ENCODE data around the gene IMPDH2.

DNA sequence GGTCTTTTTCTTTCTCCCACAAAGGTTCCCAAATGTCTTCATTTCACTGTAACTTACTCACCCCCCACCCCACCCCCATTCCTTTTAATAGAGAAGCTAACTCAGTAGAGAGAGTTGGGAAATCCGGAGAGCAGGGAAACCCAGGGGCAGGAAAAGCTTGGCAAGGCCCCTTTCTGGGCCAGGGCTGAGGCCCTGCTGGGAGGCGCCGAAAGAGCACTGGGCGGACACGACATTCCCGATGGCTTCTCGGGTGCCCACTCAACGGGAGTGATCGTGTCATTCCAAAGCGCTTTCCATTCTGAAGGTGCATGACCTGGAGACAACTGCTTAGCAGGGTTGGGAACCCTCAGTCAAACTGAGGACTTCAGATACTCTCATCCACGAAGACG, 9.3 kb downstream of the IMPDH2 start:
- TF ChIP-seq CTCF (IDR thresholded peaks at IDR 0.05; ENCODE audit: low read depth, low read length), result no peak
- no peak for TF ChIP-seq POLR2A (IDR thresholded peaks at IDR 0.05; ENCODE audit: extremely low read depth, insufficient read length)

Data from NB4 (cell line).